Mucosa of gallbladder (tissue), 1 donor: ENCODE data around the gene NUDT17. TPM values are rescaled to one million over a fixed set of nuclear protein-coding genes. Genes with fewer than 3 reads are reported as not detected.

Experiments
- DNase-seq: peaks from one replicate; pipeline ENCODE4 v3.0.0-alpha.2; 2020; ENCODE audit warnings: low spot score
- total RNA-seq: library from RNA; stranded (reverse); gene quantifications from one replicate; pipeline ENCODE4 v1.2.1, GENCODE V29; 2021
- donor health status: DM: no; HTN: no; CAD: no.

NUDT17 gene
- total RNA-seq, 1 donor from 2014 or later: 3.1 TPM

DNA sequence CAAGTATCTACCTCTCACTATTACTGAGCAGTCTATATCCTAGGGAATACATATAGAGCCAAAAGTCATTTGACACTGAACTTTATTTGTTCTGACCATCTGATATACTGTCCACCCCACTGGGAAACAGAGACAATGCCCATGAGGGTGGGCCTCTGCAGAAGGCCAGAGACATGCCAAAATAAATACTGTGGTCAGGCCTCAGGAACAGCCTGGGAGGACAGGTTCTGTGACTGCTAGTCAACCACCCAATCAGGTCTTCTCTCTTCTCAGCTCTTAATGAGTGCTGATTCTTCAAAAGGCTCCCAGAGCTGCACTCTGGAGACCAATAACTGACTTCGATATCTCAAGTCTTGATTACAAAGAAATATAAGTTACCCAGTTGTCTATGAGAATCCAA, 45.7 kb downstream of the NUDT17 start:
- peak; percentile 31 for DNase-seq

GRCh38 chr1:145891587-145892485, 46.4 kb downstream of the NUDT17 start:
- peak; percentile 95 for DNase-seq

DNA sequence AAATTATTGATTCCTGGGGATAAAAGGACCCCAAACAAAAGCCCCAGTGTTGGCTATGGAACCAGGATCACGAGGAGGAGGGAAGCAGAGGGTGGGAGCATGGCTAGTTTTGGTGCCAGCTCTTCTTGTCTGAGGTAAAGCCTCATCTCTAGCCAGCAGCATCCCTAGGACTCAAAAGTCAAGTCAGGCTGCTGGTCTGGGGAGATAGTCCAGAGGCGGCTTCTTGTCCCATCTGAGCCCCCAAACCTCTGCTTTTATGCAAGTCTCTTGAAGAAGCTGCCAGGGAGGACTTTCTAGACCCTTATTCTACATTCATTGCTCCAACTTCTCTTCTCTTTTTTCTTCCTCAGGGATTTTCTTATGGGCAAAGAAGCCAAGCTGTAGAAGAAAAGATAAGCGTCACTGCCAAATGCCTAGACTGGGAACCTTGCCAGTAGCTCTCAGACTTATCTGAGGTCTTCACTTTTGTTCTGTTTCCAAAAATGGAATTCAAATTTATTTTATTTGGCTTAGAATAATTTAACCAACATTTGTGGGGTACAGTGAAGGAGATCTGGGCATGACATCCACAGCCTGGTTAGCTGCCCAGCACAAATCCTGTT, 47.2 kb downstream of the NUDT17 start:
- DNase-seq: no peak

- no peak for DNase-seq
Observed at GRCh38 chr1:145893306-145894055, 48.1 kb downstream of the NUDT17 start.

- DNase-seq: no peak
Observed at GRCh38 chr1:145895471-145895870, 50.0 kb downstream of the NUDT17 start.

DNA sequence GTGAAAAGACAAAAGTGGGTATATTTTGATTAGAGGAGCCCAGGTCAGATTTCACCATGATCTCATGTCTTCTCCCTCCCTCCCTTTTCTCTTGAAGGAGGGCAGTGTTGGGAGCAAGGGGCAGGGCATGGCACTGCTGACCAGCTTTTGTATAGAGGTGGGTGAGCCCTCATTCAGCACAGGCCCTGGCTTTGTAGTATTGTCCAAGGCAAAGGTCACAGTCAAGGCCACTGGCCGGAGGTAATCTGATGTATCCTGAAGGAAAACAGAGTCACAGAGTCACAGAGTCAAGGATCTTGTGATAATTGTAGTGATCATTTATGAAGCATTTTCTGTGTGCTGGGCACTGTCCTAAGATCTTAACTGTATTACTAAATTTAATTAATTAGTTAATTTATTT, 52.5 kb downstream of the NUDT17 start:
- DNase-seq: no peak

Other genes starting within 250 kb of the NUDT17 start
- 14.5 TPM for gene GPR89A, start 237.6 kb upstream of the NUDT17 start, total RNA-seq
- 111 TPM for gene PDZK1, start 138.3 kb upstream of the NUDT17 start, total RNA-seq
- gene CD160, start 126.1 kb upstream of the NUDT17 start, total RNA-seq: 0.17 TPM
- 14.2 TPM for gene RNF115, start 21.5 kb upstream of the NUDT17 start, total RNA-seq
- 22.4 TPM for gene POLR3C, start 21.4 kb upstream of the NUDT17 start, total RNA-seq
- gene PIAS3, start 13.5 kb downstream of the NUDT17 start, total RNA-seq: 36.5 TPM
- gene ANKRD35, start 40.2 kb downstream of the NUDT17 start, total RNA-seq: 2.7 TPM
- gene ITGA10, start 64.4 kb downstream of the NUDT17 start, total RNA-seq: 3.2 TPM
- 35.1 TPM for gene PEX11B, start 73.1 kb downstream of the NUDT17 start, total RNA-seq
- 99.8 TPM for gene RBM8A, start 81.9 kb downstream of the NUDT17 start, total RNA-seq
- gene LIX1L, start 112.4 kb downstream of the NUDT17 start, total RNA-seq: 42.9 TPM
- gene ANKRD34A, start 118.9 kb downstream of the NUDT17 start, total RNA-seq: 3.4 TPM
- gene POLR3GL, start 119.1 kb downstream of the NUDT17 start, total RNA-seq: 28.3 TPM
- gene TXNIP, start 150.9 kb downstream of the NUDT17 start, total RNA-seq: 446 TPM
- 0.40 TPM for gene HJV, start 176.1 kb downstream of the NUDT17 start, total RNA-seq